ENCODE results near the gene PFKP. TPM values are rescaled to one million over a fixed set of nuclear protein-coding genes. Genes with fewer than 3 reads are reported as not detected.

PFKP gene
- total RNA-seq: 46.7 TPM

- no peaks in the 10 kb centered on the region for H3K27me3 ChIP-seq
- peak within 1 kb of the TSS; percentile 78 for H3K27ac ChIP-seq
- H3K36me3 ChIP-seq: no peaks in the 10 kb centered on the region
- peak within 1 kb of the TSS; percentile 72 to 86 for H3K4me3 ChIP-seq
- no peak for DNase-seq (ENCODE audit: extremely low spot score in 2 of 2)
- H3K9me3 ChIP-seq: no peaks in the 10 kb centered on the region
- H3K4me1 ChIP-seq: peaks cover 19% of the 10 kb centered on the region
- TF ChIP-seq, protein P1, sequence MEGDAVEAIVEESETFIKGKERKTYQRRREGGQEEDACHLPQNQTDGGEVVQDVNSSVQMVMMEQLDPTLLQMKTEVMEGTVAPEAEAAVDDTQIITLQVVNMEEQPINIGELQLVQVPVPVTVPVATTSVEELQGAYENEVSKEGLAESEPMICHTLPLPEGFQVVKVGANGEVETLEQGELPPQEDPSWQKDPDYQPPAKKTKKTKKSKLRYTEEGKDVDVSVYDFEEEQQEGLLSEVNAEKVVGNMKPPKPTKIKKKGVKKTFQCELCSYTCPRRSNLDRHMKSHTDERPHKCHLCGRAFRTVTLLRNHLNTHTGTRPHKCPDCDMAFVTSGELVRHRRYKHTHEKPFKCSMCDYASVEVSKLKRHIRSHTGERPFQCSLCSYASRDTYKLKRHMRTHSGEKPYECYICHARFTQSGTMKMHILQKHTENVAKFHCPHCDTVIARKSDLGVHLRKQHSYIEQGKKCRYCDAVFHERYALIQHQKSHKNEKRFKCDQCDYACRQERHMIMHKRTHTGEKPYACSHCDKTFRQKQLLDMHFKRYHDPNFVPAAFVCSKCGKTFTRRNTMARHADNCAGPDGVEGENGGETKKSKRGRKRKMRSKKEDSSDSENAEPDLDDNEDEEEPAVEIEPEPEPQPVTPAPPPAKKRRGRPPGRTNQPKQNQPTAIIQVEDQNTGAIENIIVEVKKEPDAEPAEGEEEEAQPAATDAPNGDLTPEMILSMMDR (IDR thresholded peaks at IDR 0.05): no peak
- TF ChIP-seq POLR2A (IDR thresholded peaks at IDR 0.05) (peak in 1 of 2 donors; percentile 73), POLR2AphosphoS5 (IDR thresholded peaks at IDR 0.05; ENCODE audit: insufficient read depth in 1 of 2, low read depth in 1 of 2) (peak in 1 of 2 donors; percentile 76)
- intact Hi-C loops (cut with DNase I): no loop called here
These were observed at the start of gene PFKP for GRCh38 chr10:3067118-3067858. PFKP (plus strand) TSS chr10:3067548; CDS start chr10:3067596, 48 bp downstream.

GRCh38 chr10:3018247-3018646 lies 49.1 kb upstream of the PFKP start:
- H3K4me3 ChIP-seq: no peak overlapping the region
- no peaks in the 10 kb centered on the region for H3K27me3 ChIP-seq
- DNase-seq (ENCODE audit: extremely low spot score in 2 of 2): no peak
- H3K9me3 ChIP-seq: no peaks in the 10 kb centered on the region
- no peak overlapping the region for H3K27ac ChIP-seq
- intact Hi-C loops (cut with DNase I): no loop called here
- no peaks in the 10 kb centered on the region for H3K4me1 ChIP-seq
- no peaks in the 10 kb centered on the region for H3K36me3 ChIP-seq
- TF ChIP-seq POLR2AphosphoS5 (IDR thresholded peaks at IDR 0.05; ENCODE audit: insufficient read depth in 1 of 2, low read depth in 1 of 2): no peak
- TF ChIP-seq, protein P1 (IDR thresholded peaks at IDR 0.05): no peak
- TF ChIP-seq POLR2A (IDR thresholded peaks at IDR 0.05): no peak

DNA sequence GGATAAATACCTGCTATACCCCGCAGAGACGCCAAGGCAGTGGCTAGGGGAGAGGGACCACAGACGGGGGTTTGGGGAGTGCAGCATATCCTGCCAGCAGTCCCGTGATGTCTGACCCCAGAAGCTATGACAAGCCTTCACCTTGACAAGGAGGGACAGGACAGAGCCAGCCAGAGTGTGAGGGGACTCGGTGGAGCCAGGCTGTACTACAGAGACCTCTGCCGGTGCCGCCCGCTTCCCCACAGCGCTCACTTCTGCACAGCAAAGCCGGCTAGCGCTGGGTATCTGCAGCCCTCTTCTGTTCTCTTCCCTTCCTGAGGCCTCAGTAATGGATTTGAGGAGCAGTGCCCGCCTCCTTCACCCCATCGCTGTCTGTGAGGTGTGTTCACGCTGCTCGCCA lies 47.0 kb upstream of the PFKP start:
- Histone ChIP-seq H3K4me1 (no peaks in the 10 kb centered on the region), H3K4me3 (no peak overlapping the region), H3K27me3 (no peaks in the 10 kb centered on the region), H3K36me3 (no peaks in the 10 kb centered on the region), H3K27ac (no peak overlapping the region), H3K9me3 (no peaks in the 10 kb centered on the region)
- intact Hi-C loops (cut with DNase I): no loop called here
- TF ChIP-seq, protein P1 (IDR thresholded peaks at IDR 0.05): no peak
- no peak for TF ChIP-seq POLR2A (IDR thresholded peaks at IDR 0.05)
- no peak for TF ChIP-seq POLR2AphosphoS5 (IDR thresholded peaks at IDR 0.05; ENCODE audit: insufficient read depth in 1 of 2, low read depth in 1 of 2)
- no peak for DNase-seq (ENCODE audit: extremely low spot score in 2 of 2)

DNA sequence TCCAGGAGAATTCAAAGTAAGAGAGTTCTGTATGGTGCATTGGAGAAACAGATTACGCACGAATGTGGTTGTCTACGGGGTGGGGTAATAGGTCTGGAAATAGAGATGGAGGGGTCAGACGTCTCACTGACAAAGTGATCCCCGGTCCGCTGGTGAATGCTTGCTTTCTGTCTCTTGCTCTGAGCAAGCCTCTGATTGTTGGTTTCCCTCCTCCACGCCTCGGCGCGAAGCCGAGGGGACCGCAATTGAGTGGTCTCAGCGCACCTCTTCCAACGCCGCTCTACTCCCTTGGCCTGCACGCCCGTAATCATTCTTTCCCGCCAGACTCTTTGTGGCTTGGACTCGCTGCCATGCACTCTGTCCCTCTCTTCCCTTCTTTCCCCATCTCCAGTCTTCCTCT lies 46.5 kb upstream of the PFKP start:
- TF ChIP-seq POLR2A (IDR thresholded peaks at IDR 0.05): no peak
- TF ChIP-seq POLR2AphosphoS5 (IDR thresholded peaks at IDR 0.05; ENCODE audit: insufficient read depth in 1 of 2, low read depth in 1 of 2): no peak
- TF ChIP-seq, protein P1 (IDR thresholded peaks at IDR 0.05): no peak
- Histone ChIP-seq H3K4me3 (no peak overlapping the region), H3K27ac (no peak overlapping the region), H3K9me3 (no peaks in the 10 kb centered on the region), H3K27me3 (no peaks in the 10 kb centered on the region), H3K4me1 (no peaks in the 10 kb centered on the region), H3K36me3 (no peaks in the 10 kb centered on the region)
- no peak for DNase-seq (ENCODE audit: extremely low spot score in 2 of 2)
- intact Hi-C loops (cut with DNase I): no loop called here

GRCh38 chr10:3022027-3022426 lies 45.3 kb upstream of the PFKP start:
- no peaks in the 10 kb centered on the region for H3K4me1 ChIP-seq
- TF ChIP-seq, protein P1 (IDR thresholded peaks at IDR 0.05): no peak
- TF ChIP-seq POLR2AphosphoS5 (IDR thresholded peaks at IDR 0.05; ENCODE audit: insufficient read depth in 1 of 2, low read depth in 1 of 2): no peak
- TF ChIP-seq POLR2A (IDR thresholded peaks at IDR 0.05): no peak
- intact Hi-C loops (cut with DNase I): no loop called here
- H3K36me3 ChIP-seq: no peaks in the 10 kb centered on the region
- H3K27ac ChIP-seq: no peak overlapping the region
- H3K9me3 ChIP-seq: no peaks in the 10 kb centered on the region
- no peak for DNase-seq (ENCODE audit: extremely low spot score in 2 of 2)
- no peak overlapping the region for H3K4me3 ChIP-seq
- no peaks in the 10 kb centered on the region for H3K27me3 ChIP-seq
